HG03457 (cell line): Measurements from ENCODE around the gene TMEM129.

Experiments used
- ATAC-seq: cut with Tn5 transposase; IDR thresholded peaks from one replicate; pipeline ENCODE4 v1.9.1; 2021; ENCODE audit warnings: moderate number of reproducible peaks; ENCODE audit not compliant: unreplicated experiment

Gene TMEM129

GRCh38 chr4:1758306-1759121 lies 37.4 kb upstream of the TMEM129 start:
- ATAC-seq = no peak

- ATAC-seq = no peak
Observed at GRCh38 chr4:1757836-1758235, 36.7 kb upstream of the TMEM129 start.

GRCh38 chr4:1756893-1757779 lies 36.0 kb upstream of the TMEM129 start:
- no peak for ATAC-seq

- ATAC-seq = no peak
Observed at GRCh38 chr4:1756079-1756478, 35.0 kb upstream of the TMEM129 start.

DNA sequence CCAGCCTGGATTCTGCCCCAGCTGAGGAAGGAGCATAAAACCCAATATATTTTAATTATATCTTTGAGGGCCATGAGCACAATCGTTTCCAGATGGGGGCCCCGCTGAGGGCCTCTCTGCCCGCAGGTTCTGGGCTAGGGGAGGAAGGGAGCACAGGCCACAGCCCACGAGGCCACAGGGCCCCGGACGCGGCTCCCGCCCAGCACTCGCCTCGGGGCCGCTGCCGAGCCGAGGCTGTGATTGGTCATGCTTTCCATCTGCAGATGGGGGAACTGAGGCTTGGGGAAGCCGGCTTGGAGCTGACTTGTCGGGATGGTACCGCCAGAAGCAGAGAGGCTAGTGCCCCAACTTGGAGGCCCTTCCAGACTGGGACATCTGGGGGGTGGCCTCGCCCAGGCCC lies 34.2 kb upstream of the TMEM129 start:
- ATAC-seq = no peak

- ATAC-seq = no peak
Observed at GRCh38 chr4:1754336-1754735, 33.2 kb upstream of the TMEM129 start.

DNA sequence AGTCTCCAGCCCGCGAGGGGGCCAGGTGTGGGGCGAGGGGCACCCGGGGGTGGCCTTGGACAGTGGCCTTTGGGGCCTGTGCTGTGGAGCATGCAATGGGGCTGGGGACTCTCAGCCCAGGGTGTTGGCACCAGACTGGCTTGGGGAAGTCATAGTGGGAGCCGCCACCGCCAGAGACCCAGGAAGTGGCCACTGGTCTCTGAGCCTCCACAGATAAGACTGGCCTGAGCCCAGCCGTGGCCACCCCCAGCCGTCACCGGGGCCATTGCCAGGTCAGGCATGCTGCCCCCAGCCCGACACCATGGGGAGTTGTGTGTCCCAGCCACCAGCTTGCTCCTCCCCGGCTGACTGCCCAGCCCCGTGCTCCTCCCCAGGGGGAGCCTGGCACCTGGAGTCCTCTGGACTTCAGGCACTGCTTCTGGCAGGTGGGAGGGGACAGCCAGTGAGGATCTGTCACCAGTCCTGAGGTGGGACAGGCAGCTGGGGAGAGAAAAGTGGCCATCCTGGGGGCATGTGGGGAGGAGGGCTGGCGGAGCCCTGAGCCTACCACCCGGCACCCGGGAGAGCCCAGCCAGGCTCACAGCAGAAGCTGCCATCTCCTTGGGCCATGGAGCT lies 32.7 kb upstream of the TMEM129 start:
- no peak for ATAC-seq

GRCh38 chr4:1753294-1753696 lies 32.2 kb upstream of the TMEM129 start:
- no peak for ATAC-seq

DNA sequence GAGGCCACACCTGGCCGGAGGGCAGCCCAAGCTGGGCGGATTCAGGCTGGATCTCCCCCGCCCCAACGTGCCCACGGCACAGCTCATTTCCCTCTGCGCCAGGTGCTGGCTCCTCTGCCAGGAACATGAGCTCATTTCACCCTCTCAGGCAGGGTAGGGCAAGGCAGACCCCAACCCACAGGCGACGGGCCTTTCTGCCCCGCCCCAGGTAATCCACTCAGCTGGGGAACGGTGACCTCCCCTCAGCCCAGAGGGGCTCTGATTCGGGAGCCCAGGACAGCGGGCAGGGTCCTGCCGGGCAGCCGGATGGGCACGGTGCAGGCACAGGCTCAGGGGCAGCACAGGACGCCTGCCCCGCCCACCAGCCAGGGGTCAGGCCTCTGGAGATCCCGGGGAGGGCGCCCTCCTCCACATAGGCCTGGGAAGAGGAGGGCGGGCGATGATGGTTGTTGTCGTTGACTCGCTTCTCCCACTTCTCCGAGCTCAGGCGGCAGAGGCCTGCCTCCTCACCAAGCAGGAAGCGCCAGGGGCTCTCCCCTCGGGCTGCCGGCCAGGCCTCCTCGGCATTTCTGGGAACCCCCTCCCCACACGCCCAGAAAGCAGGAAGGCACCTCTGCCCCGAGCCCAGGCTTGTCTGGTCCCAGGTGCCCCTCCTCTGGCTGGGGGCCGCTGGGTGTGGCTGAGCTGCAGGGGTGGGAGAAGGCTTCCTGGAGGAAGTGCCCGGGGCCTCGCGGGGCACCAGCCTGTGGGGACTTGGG lies 31.3 kb upstream of the TMEM129 start:
- no peak for ATAC-seq

DNA sequence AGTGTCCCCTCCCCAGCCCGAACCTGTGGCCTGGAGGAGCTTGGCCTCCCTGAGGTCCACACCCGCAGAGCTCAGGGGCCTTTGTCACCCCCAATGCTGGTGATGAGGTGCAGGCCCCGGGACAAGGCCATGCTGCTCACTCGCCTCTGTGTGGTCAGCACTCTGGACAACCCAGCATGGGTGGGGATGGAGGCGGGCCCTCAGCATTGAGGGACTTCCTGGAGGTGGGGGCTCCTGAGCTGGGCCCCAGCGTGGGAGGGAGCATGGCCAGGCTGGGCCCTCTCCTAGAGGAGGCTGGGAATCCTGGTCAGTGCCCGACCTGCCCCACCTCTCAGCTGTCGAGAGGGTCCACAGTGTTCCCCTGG lies 30.8 kb upstream of the TMEM129 start:
- ATAC-seq = no peak

GRCh38 chr4:1751155-1751918 lies 30.2 kb upstream of the TMEM129 start:
- ATAC-seq = no peak

GRCh38 chr4:1750381-1751154 lies 29.4 kb upstream of the TMEM129 start:
- no peak for ATAC-seq

- no peak for ATAC-seq
Observed at GRCh38 chr4:1749826-1750225, 28.7 kb upstream of the TMEM129 start.

GRCh38 chr4:1749370-1749769 lies 28.2 kb upstream of the TMEM129 start:
- ATAC-seq = no peak

GRCh38 chr4:1748465-1748995 lies 27.4 kb upstream of the TMEM129 start:
- ATAC-seq = no peak

DNA sequence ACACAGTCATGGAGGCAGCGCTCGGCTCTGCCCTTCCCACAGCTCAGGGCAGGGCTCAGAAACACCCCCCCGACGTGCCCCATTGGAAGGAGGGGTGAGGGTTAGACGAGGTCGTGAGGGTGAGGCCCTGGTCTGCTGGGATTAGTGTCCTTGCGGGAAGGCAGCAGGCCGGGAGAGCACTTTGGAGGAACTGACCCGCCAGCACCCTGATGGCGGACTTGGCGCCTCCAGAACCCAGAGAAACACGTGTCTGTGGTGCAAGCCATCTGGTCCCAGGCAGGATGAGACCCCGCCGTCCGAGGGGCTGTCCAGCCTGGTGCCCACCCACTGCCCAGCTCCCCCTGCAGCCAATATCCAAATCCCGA lies 26.5 kb upstream of the TMEM129 start:
- no peak for ATAC-seq

GRCh38 chr4:1746919-1747602 lies 25.9 kb upstream of the TMEM129 start:
- no peak for ATAC-seq

DNA sequence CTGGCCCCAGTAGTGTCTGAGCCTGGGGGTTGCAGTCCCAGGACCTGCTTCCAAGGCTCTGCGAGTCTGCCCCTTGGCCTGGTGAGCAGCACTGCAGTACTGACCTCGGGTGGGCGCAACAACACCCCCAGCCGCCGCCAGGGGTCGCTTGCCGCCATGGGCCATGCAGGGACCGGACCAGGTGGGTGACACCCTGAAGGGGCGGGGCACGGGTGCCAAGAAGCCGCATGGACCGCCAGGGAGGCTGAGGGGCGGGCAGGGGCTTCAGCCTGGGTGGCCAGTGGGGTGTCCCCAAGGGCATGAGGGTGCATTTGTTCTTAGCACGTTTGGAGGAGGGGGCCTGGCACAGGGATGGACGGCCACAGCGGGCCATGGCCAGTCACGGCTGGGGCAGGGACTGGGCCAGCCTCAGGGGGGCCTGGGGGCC lies 25.2 kb upstream of the TMEM129 start:
- no peak for ATAC-seq

- ATAC-seq = no peak
Observed at GRCh38 chr4:1745697-1746096, 24.6 kb upstream of the TMEM129 start.
